Measurements from ENCODE around the gene CFAP119.

Gene CFAP119

DNA sequence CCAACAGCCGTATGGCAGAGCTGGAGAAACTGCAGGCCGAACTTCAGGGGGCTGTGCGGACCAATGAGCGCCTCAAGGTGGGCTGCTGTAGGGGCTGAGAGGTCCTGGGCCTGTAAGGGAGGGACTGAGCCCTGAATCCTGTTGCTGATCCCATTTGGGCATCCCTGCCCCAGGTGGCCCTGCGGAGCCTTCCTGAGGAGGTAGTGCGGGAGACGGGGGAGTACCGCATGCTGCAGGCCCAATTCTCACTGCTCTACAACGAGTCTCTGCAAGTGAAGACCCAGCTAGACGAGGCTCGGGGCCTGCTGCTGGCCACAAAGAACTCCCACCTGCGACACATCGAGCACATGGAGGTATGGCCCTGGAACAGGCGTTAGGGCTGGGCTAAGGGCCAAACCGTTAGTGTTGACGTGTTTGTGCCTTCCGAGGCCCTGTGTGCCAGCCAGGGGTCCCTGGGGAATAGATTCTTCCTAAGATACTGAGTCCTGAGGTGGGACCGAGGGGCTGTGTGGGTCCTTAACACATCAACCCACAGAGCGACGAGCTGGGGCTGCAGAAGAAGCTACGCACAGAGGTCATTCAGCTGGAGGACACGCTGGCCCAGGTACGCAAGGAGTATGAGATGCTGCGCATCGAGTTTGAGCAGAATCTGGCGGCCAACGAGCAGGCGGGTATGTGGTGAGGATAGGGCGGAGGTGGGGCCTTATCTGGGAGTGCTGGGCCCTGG lies 4.5 kb upstream of the CFAP119 start:
- H3K4me3 ChIP-seq (ENCODE audit: low read depth, low read length): no peak overlapping the region
- TF ChIP-seq, protein P1, sequence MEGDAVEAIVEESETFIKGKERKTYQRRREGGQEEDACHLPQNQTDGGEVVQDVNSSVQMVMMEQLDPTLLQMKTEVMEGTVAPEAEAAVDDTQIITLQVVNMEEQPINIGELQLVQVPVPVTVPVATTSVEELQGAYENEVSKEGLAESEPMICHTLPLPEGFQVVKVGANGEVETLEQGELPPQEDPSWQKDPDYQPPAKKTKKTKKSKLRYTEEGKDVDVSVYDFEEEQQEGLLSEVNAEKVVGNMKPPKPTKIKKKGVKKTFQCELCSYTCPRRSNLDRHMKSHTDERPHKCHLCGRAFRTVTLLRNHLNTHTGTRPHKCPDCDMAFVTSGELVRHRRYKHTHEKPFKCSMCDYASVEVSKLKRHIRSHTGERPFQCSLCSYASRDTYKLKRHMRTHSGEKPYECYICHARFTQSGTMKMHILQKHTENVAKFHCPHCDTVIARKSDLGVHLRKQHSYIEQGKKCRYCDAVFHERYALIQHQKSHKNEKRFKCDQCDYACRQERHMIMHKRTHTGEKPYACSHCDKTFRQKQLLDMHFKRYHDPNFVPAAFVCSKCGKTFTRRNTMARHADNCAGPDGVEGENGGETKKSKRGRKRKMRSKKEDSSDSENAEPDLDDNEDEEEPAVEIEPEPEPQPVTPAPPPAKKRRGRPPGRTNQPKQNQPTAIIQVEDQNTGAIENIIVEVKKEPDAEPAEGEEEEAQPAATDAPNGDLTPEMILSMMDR (IDR thresholded peaks at IDR 0.05; ENCODE audit: borderline replicate concordance, insufficient read depth, low read depth, low read length): no peak

DNA sequence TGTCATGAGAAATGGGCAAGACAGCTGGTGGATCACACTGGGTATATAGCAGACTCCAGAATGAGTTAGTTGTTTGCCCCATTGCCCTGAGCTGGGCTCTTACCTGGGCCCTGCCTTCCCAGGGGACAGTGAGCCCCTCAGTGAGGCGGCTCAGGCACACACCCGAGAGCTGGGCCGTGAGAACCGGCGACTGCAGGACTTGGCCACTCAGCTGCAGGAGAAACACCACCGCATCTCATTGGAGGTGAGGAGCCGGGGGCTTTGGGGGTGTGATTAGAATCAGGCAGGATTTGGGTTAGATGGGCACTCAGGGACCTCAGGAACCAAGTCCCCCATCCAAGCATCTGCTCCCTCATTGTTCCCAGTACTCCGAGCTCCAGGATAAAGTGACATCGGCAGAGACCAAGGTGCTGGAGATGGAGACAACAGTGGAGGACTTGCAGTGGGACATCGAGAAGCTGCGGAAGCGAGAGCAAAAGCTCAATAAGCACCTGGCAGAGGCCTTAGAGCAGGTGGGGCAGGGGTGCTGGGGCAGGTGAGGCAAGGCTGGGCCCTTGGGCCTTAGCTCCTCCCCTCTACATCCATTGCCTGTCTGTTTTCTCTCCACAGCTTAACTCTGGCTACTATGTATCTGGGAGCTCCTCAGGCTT lies 3.1 kb upstream of the CFAP119 start:
- TF ChIP-seq, protein P1 (IDR thresholded peaks at IDR 0.05; ENCODE audit: borderline replicate concordance, insufficient read depth, low read depth, low read length): no peak
- H3K4me3 ChIP-seq (ENCODE audit: low read depth, low read length): no peak overlapping the region

DNA sequence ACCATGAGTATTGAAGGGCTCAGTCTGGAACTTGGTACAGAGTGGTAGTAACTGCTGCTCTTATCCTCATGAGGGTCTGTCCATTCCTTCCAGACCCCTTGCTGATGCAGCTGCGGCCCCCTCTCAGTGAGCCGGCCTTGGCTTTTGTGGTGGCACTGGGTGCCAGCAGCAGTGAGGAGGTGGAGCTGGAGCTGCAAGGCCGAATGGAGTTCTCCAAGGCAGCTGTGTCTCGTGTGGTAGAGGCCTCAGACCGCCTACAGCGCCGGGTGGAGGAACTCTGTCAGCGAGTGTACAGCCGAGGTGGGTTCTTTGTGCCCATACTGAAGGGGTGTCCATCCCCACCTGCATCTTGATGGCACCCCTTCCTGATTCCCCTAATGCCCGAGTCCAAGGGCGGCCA lies 2.2 kb upstream of the CFAP119 start:
- H3K4me3 ChIP-seq (ENCODE audit: low read depth, low read length): no peak overlapping the region
- TF ChIP-seq, protein P1 (IDR thresholded peaks at IDR 0.05; ENCODE audit: borderline replicate concordance, insufficient read depth, low read depth, low read length): no peak

DNA sequence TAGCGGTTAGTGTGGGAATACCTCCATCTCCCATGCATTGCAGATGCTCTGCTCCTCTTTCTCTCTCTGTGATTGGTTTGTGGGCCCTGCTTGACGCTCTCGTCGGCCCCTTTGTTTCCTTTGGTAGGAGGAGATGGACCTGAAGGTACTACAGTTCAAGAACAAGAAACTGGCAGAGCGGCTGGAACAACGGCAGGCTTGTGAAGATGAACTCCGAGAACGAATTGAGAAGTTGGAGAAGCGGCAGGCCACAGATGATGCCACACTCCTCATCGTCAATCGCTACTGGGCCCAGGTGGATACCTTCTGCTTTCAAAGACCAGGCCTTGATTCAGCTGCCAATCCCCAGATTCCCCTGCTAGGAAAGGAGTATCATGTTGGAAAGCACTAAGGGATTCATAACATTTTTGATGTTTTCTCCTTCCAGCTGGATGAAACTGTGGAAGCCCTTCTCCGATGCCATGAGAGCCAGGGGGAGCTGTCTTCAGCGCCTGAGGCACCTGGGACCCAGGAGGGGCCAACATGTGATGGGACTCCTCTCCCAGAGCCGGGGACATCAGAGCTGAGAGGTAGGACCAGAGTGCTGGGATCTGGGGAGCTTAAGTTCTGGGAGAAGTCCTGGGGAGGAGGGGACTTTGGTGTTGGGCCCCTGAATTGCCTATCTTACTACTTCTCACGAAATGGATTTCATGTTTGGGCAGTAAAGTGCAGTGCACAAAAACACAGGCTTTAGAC lies 1.3 kb upstream of the CFAP119 start:
- TF ChIP-seq, protein P1 (IDR thresholded peaks at IDR 0.05; ENCODE audit: borderline replicate concordance, insufficient read depth, low read depth, low read length): no peak
- peak overlapping the region; percentile 80 for H3K4me3 ChIP-seq (ENCODE audit: low read depth, low read length)

DNA sequence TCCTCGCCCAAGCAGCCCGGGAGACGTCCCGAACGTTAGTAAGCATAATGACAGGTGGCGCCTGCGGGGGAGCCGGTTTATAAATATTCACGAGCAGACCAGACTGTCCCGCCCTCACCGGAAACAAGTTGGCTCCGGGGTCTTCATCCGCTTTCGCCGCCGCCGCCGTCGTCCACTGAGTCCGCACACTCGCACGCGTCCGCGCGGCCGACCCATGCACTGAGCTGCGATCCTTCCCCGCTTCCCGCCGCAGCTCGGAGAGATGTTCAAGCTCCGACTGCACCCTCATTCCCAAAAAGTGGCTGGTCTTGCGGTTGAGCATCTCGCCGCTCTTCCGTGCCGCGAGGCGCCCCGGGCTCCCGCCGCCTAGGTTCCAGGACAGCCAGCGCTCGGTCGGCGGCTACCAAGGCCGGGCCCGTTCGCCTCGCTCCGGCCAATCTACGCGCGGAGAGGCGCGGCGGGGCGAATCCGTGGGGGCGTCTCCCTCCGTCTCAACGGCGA lies 385 bp downstream of the CFAP119 start:
- H3K4me3 ChIP-seq (ENCODE audit: low read depth, low read length): peak overlapping the region; percentile 80
- TF ChIP-seq, protein P1 (IDR thresholded peaks at IDR 0.05; ENCODE audit: borderline replicate concordance, insufficient read depth, low read depth, low read length): no peak

DNA sequence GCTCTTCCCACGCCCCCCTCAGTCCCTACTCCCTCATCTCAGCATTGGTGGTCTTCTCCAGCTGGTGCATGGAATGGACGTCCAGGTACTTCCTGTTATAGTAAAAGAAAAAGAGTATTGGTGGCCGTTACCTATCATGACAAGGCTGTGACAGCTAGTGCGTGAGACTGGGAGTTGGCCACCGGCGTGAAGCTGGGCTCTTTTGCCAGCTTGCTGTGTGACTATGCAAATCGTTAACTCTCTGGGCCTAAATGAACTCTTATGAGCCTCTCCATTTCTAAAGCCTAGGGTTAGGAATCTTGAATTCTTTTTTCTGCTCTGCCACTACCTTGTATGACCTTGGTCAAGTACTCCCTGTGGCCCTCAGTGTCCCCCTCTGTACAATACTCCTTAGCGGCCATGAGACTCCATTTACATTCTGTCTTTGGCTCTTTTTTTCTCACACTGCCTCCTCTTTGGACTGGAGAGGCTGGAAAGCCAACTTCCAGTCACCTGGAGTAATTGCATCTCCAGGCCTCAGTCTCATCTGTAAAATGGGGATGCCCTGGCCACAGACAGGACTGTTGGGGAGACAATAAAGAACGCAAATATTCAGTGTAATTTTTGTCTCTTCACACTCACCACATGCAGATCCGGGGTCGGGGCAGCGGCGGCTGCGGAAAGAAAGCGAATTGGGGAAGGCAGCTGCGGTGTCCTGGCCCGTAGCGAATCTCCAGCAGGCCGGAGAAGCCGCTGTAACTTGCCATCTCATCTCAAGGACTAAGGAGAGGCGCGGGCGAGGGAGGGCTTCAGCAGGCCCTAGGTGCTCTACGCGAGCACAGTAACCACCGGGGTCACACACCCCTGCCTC lies 1.1 kb downstream of the CFAP119 start:
- TF ChIP-seq, protein P1 (IDR thresholded peaks at IDR 0.05; ENCODE audit: borderline replicate concordance, insufficient read depth, low read depth, low read length): no peak
- peak overlapping the region; percentile 80 for H3K4me3 ChIP-seq (ENCODE audit: low read depth, low read length)

All from GM12875 (cell line).